Activated CD4-positive, CD25-positive, alpha-beta regulatory T cell treated with anti-CD3 and anti-CD28 coated beads, Interleukin-2, amount 50 U/mL, for 24 hours (primary cell): ENCODE results near the gene TTC23.

ENCODE experiments used
- ATAC-seq, 2 donors: fragments of 150-1000 bp; cut with Tn5 transposase; one replicate each; pipeline ENCODE4 v1.10.0; 2021; ENCODE audit warnings: mild to moderate bottlenecking in 1 of 2, moderate library complexity in 1 of 2

Gene TTC23

DNA sequence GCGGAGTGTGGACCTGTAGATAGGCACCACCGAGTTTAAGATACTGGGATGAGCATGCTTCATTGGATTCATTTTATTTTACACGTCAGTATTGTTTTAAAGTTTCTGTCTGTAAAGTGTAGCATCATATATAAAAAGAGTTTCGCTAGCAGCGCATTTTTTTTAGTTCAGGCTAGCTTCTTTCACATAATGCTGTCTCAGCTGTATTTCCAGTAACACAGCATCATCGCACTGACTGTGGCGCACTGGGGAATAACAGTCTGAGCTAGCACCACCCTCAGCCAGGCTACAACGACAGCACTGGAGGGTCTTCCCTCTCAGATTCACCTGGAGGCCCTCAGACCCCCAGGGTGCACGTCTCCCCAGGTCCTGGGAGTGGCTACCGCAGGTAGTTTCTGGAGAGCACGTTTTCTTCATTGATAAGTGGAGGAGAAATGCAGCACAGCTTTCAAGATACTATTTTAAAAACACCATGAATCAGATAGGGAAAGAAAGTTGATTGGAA is 115.0 kb downstream of the TTC23 start:
- ATAC-seq = no peak

DNA sequence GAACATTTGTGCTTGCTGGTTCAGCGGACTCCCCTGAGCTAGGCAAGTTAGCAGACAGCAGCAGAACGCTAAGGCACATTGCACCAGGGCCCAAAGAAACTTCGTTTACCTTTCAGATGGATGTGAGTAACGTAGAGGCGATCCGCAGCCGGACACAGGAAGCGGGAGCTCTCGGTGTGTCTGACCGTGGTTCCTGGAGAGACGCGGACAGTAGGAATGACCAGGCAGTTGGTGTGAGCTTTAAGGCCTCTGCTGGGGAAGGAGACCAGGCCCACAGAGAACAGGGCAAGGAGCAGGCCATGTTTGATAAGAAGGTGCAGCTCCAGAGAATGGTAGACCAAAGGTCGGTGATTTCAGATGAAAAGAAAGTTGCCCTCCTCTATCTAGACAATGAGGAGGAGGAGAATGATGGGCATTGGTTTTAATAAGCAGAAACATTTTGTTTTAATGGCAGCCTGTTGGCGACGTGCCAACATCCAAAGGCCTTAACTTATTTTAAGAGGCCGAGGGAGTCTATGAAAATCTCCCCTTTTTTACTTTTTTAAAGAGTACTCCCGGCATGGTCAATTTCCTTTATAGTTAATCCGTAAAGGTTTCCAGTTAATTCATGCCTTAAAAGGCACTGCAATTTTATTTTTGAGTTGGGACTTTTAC is 116.6 kb downstream of the TTC23 start:
- no peak for ATAC-seq

- ATAC-seq = no peak
Measured at GRCh38 chr15:99132122-99132521, 117.3 kb downstream of the TTC23 start.

- ATAC-seq = no peak
Measured at GRCh38 chr15:99131441-99132023, 117.8 kb downstream of the TTC23 start.

- no peak for ATAC-seq
Measured at GRCh38 chr15:99130765-99131440, 118.5 kb downstream of the TTC23 start.

DNA sequence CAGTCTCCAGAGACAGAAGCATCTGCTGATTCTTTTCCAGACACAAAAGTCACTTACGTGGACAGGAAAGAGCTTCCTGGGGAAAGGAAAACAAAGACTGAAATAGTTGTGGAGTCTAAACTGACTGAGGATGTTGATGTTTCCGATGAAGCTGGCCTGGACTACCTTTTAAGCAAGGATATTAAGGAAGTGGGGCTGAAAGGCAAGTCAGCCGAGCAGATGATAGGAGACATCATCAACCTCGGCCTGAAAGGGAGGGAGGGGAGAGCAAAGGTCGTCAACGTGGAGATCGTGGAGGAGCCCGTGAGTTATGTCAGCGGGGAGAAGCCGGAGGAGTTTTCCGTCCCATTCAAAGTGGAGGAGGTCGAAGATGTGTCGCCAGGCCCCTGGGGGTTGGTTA is 119.1 kb downstream of the TTC23 start:
- no peak for ATAC-seq

- ATAC-seq = no peak
Measured at GRCh38 chr15:99129644-99130043, 119.7 kb downstream of the TTC23 start.

DNA sequence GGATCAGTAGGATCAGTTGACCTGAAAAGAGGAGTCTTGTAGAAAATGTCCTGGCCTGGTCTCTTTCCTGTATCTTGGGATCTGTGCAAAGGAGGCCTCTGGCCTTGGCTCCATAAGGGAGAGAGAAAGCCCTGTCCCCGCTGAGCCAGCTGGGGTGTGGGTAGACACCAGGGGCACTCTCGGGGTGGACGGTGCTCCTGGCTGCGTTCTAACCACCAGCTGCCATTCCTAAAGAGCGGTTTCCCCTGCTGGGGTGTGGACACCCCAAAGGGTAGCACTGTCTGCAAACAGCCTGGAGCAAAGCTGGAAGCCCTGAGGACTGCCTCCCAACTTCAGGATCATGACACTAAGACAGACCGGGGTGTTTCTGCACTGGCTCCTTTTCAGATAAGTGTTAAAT is 121.0 kb downstream of the TTC23 start:
- ATAC-seq = no peak

DNA sequence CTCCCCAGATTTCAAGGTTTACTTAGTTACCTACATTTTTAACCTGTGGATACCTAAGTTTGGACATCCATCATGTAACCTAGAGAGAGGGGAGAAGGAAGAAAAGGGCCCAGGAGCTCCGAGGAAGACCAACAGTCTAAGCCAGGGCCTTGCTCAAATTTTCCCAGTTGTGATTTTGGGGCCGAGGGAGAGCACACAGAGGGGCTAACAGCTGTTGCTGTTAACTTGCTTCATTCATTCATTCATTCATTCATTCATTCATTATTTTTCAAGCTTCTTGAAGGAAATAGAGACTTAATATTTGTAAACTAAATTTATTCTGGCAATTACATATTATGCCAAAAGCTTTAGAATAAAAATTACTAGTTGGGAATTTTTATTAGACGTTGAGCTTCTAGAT is 121.6 kb downstream of the TTC23 start:
- no peak for ATAC-seq

- no peak for ATAC-seq
Measured at GRCh38 chr15:99126930-99127329, 122.5 kb downstream of the TTC23 start.

DNA sequence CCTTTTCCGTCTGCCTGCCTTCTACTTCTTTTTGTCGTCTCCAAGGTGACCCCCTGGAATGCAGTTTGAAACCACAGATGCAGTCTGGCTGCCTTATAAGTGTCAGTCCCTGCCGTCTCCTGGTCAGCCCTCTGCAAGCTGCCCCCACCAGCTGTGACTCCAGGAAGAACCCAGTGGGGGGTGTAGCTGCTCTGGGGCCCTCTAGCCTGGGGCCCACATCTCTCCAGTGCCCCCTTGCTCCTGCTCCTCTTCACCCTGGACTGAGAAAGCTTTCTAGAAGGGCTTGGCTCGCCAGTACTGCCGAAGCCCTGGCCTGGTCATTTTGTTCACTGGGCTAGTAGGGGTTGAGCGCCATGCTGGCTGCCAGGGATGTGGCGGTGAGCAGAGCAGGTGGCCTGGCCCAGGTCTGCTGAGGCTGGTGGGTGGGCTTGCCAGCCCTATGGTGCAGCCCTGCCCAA is 123.2 kb downstream of the TTC23 start:
- ATAC-seq = no peak

DNA sequence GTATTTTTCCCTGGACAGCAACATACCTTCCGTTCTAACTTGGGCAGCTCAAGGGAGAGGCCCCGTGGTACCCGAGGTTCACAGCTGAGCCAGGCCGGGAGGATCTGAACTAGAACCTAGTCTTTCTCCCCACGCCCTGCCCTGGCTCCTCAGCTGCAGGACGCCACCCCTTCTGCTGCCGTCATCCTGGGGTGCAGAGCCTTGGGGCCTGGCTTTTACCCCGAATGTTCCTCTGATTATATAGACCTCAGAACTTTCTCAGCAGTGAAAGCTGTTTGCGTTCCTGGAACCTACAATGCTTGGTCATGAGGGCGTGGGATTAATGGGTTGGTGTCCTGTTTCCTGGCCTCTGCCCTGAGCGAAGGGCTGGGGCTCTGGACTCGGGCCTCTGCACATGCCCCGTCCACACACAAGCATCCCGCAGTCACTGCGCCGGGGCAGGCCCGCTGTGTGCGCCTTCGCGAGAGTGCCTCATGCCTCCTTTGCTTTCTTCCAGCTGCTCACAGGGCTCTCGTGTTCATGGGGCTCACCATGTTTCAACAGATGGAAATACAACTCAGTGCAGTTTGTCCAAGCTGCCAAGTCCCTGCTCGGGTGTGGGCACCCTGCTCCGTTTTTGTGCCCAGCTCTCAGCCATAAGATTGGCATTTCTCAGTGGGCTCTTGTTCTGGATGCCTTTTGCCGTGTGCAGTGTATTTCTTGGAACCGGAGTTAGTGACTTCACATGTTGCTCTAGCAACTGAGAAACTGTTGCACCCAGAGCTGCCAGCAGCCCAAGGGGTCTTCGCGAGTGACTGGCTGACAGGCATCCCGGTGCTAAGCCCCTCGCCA is 124.1 kb downstream of the TTC23 start:
- ATAC-seq = no peak

DNA sequence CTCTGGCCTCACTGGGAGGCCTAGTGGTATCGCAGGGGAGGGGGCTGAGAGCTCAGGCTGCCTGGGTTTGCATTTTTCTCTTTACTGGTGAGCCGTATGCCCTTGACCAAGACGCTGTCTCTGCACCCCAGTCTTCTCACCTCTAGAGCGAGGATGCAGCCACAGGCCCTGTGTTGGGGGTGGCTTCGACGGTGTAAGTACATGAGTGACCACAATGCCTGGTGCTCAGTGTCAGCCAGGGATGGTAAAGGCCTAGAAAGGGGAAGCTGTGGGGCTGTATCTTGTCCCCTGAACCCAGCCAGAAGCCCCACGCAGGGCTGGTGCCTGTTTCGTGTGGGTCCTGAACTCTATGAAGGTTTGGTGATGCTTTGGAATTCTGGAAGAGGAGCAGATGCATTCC is 124.7 kb downstream of the TTC23 start:
- ATAC-seq = no peak

- no peak for ATAC-seq
Measured at GRCh38 chr15:99123713-99124451, 125.5 kb downstream of the TTC23 start.

- no peak for ATAC-seq
Measured at GRCh38 chr15:99122831-99123712, 126.3 kb downstream of the TTC23 start.

DNA sequence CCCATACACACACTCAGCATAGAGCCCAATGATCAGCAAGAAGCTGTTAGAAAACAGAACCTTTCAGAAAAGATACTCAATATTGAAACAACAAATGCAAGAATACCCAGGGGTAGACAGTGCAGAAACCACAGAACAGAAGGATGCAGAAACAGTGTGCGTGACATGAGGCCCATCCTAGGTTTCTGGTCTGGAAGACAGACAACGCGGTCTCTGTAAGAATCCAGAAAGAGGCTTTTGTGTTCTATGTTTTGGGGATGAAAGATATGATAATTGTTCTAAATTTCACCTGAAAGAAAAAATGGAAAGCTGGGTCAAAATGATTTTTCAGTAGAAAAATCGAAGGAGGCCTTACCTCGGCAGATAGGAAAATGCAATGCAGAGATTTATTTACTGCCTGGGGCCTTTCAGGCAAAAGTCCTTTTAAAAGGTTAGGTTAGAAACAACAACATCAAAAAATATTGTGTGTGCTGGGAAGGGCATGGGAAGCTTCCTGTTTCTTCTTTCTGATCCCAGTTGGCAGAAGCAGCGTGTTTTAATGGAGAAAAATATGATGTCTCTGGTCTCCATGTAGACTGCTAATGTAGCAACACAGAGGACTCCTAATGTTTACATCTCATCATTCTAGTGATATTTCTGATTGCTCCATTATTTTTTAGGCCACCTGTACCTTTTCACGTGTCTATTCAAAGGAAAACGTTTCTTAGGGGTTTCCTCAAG is 127.5 kb downstream of the TTC23 start:
- no peak for ATAC-seq

- ATAC-seq = no peak
Measured at GRCh38 chr15:99121207-99121606, 128.2 kb downstream of the TTC23 start.

DNA sequence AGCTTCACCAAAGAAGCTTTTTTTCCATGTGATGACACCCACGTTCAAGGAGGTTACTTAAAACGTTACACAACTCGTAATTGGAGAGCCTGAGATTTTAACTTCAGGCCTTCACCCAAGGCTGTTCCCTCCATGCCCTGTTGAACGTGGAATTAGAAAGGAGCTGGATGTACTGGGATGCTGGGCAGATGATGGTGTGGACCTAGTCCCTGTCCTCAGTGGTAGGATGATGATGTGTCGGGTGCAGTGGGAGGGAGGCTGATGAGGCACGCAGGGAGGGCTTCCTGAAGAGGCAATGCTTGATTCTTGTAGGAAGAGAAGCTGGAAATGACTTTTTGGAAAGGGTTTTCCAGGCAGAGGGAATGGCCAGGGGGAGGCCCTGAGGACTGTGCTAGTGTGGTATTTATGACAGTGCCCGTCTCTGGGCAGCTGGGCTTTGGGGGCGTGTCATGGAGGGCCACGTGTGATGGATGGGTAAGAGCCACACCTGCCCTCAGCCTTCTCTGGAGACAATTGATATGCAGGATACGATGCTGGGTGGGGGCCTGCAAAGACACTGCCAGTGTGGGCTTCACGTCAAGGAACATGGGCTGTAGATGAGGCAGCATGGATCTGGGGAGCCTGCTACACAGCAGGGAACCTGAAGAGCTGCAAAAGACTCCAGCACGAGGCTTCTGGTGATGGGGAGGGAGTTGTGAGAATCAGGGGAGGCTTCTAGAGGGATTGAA is 129.2 kb downstream of the TTC23 start:
- ATAC-seq = no peak

GRCh38 chr15:99118801-99119546 is 130.4 kb downstream of the TTC23 start:
- ATAC-seq = no peak
